HL-60/S4 (cell line): ENCODE data around the gene NMNAT2.
"Not testable (repeated sequence)": the region's sequence is repeated elsewhere in the genome, so short reads cannot be mapped to it uniquely, and the experiment has no call there.

ENCODE experiments used
- in situ Hi-C: fragments of 300-500 bp; cut with MboI; formaldehyde crosslinking; loops from 2 replicates; pipeline ENCODE4 v1.14.3; 2022; ENCODE audit warnings: low sequenced_read_pairs

The NMNAT2 gene

DNA sequence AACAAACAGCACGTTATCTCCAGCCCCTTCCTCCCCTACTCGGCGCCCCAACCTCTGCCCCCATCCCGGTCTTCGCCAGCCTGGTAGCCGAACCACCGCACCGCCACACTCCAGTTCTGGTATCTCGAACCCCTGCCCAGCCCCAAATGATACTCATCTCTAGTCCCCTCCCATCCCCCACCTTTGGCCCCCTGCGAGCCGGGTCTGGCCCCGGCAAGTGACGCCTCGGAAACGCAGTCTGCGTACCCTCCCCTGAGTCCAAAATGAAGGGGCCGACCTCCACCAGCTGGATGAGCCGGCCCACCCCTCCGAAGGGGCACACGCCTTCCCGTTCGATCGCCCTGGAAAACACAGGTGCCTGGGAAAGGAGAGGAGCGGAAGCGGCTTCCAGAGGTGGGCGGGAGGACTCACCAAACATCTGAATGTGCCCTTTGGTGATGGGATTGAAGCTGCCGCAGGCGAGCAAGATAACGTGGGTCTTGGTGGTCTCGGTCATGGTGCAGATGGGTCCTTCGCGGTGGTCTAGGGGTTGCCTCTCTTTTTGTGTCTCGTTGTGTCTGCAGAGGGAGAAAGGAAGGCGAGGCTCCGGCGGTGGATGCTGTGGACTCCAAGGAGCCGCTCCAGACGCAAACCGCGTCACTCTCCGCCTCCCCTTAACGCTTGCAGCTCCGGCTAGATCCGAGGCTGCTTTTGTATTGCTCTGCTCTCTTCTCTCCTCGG is at the start of gene NMNAT2:
NMNAT2 (minus strand) TSS at position 609 of the 720 bp plus-strand sequence; CDS start at position 496, 113 bp downstream.
- in situ Hi-C loops = no loop called here

GRCh38 chr1:183467687-183468086 is 49.5 kb upstream of the NMNAT2 start:
- in situ Hi-C loops = no loop called here

DNA sequence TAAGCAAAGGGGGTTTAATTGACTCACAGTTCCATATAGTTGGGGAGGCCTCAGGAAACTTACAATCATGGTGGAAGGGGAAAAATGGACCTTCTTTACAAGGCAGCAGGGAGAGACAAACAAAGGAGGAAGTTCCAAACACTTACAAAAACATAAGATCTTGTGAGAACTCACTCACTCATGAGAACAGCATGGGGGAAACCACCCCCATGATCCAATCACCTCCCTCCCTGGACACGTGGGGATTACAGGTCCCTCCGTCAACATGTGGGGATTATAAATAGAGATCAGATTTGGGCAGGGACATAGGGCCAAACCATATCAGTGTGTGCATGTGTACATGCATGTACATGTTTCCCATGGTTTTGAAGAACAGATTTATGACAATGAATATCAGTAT is 48.6 kb upstream of the NMNAT2 start:
- in situ Hi-C loops = no loop called here

DNA sequence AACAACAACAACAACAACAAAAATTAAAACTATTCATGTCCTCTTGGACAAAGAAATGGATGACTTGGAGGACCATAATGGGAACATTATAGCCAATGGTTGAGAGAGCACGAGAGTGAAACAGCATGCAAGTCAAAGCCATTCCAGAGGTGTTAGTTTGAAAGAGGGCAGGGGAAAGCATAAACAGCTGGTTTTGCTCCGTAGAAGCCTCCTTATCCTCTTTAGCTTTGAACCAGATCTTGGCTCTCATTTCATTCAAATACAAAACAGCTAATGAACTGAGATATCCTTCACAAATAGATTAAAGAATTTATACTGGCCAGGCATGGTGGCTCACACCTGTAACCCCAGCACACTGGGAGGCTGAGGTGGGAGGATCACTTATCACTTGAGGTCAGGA is 45.4 kb upstream of the NMNAT2 start:
- in situ Hi-C loops = no loop called here

DNA sequence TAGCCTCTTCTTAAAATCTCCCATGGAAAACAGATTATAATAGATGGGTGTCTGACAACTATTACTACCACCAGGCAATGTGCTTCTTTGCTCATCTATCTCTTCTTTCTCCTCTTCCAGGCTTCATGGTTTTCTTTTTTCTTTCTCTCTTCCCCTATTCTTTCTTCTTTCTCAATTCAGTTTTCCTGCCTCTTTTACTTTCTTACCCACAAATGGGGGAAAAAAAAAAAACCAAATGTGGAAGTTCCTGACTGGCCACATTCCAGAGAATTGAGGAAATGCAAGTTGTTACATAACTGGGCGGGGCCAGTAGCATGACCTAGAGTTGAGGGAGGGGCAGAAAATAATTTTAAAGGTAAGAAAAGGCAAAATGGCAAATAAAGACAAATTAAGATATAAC is 43.2 kb upstream of the NMNAT2 start:
- in situ Hi-C loops = no loop called here

- in situ Hi-C loops = no loop called here
Observed at GRCh38 chr1:183460596-183460995, 42.4 kb upstream of the NMNAT2 start.

DNA sequence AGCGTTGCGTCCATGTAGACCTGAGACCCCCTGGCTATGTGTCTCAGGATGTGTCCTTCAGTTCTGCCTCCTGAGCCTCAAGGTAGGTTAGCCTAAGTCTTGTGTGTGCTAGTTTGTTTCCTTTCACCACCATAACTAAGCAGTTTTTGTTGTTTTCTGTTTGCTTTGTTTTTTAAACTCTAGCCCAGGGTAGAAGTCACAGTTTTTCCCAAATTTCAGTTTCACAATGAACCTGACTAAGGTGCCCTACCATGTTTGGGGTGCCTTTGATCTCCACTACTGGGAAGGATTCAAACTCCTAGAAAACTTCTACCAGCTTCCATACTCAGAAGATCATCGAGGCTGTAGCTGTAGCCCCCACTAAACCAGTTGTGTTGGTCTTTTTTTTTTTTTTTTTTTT is 39.3 kb upstream of the NMNAT2 start:
- in situ Hi-C loops = no loop called here

GRCh38 chr1:183456826-183457225 is 38.6 kb upstream of the NMNAT2 start:
- in situ Hi-C loops = no loop called here

DNA sequence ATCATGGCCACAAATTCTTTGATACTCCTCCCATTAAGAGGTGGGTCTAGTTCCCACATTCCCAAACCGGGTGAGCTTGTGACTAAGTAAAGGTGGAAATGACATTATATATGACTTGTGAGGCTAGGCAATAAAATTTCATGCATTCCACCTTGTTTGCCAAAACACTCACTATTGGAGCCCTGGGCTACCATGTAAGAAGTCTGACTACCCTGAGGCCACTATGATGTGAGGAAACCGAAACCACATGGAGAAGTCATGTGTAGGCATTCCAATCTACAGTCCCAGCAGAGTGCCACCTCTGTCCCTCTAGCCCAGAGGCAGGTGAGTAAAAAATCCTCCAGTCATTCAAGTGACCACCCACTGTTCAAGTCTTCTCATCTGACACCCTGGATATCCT is 36.2 kb upstream of the NMNAT2 start:
- in situ Hi-C loops = no loop called here

- in situ Hi-C loops = no loop called here
Observed at GRCh38 chr1:183450093-183450492, 31.9 kb upstream of the NMNAT2 start.

GRCh38 chr1:183449223-183449770 is 31.1 kb upstream of the NMNAT2 start:
- in situ Hi-C loops = no loop called here

- in situ Hi-C loops = no loop called here
Observed at GRCh38 chr1:183444243-183444642, 26.1 kb upstream of the NMNAT2 start.

- in situ Hi-C loops = no loop called here
Observed at GRCh38 chr1:183443466-183443865, 25.3 kb upstream of the NMNAT2 start.

GRCh38 chr1:183443011-183443410 is 24.8 kb upstream of the NMNAT2 start:
- in situ Hi-C loops = no loop called here

DNA sequence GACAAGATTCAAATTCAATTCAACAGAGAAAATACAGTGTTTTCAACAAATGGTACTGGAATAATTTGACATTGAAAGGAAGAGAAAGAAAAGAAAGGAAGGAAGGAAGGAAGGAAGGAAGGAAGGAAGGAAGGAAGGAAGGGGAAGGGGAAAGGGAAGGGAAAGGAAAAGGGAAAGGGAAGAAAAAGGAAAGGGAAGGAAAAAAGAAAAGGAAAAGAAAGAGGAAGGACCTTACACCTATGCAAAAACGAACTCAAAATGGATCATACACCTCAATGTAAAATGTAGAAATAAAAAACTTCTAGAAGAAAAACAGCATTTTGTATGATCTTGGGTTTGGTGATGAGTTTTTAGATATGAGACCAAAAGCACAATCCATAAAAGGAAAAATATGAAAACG is 19.9 kb upstream of the NMNAT2 start:
- in situ Hi-C loops = no loop called here

DNA sequence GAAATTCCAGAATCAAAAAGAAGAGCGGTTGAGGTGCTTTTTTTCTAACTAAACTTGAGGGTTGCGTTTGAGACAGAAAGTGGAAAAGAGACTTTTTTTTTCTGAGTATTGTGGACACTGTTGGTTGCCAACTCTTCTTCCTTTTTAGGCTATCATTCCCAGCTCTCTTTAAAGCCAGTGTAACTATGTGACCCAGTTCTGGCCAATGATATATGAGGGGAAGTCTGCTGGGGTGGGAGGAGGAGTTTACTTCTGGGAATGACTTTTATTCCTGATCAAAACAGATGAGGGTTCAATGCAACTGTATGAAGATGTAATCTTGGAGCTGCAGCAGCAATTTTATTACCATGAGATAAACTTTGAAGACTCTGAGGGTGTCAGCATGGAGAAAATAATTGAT is 17.3 kb upstream of the NMNAT2 start:
- in situ Hi-C loops = no loop called here

DNA sequence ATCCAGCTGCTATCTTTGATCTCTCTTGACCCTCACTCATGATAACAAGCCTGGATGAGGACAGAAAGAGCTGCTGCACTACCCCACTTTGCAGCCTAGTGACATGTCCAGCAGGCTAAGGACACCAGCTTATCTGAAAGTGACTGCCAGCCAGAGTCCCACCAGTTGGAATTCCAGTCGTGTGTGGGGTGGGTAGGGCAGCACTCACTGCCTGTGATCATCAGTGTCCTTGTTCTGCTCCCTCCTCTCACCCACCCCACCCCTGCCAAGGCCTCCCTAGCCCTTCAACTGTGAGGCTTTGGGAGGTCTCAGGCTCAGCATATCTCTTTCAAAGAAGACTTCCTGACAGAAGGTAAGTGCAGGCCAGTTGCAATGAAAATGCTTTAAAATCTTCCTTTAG is 15.5 kb upstream of the NMNAT2 start:
- in situ Hi-C loops = no loop called here

DNA sequence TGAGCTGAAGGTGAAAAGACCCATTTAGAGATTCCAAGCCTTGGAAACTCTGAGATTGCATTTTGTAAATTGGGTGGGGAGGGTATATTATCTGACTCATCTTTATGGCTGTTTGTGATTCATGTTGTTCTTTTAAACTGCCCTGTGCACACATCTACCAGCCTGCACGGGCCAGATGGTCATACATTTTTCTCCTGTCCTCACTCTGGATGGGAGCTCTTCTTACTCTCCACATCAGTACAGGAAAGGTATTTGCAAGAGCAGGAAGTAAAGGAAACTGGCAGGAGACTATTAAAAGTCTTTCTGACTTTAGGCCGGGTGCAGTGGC is 14.3 kb upstream of the NMNAT2 start:
- in situ Hi-C loops = no loop called here

DNA sequence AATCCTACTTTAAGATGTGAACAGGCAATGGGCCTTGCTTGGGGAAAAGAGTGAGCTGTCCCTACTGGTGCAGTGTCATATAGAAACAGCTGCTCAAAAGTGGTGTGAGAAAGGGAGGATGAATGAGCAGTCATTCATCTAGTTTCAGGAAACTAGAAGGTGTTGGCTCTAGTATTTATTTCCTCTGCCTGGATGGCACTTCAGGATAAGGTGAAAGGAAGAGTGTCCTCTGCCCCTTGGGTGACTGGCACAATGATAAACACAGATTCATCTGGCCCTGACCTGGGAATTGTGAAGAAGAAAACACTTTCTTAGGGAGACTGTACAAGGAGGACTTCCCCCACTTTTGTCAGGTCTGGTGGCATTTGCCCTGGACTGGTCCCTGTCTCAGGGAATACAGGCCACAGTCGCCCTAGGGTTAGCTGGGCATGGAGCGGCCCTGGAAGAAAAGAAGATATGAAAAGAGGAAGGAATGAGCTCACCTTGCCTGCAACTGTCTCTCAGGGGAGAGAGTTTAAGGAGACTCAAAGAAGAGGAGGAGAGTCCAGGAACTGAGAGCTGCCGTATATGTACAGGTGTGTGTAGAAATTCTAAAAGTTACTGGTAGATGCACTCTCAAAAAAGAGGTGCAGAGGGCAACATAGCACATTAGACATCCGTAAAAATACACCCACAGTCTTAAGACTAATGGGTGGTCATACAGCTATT is 13.8 kb upstream of the NMNAT2 start:
- in situ Hi-C loops = no loop called here

DNA sequence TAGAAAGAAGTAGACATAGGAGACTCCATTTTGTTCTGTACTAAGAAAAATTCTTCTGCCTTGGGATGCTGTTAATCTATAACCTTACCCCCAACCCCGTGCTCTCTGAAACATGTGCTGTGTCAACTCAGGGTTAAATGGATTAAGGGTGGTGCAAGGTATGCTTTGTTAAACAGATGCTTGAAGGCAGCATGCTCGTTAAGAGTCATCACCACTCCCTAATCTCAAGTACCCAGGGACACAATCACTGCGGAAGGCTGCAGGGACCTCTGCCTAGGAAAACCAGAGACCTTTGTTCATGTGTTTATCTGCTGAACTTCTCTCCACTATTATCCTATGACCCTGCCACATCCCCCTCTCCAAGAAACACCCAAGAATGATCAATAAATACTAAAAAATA is 9.4 kb upstream of the NMNAT2 start:
- in situ Hi-C loops = not testable (repeated sequence)

DNA sequence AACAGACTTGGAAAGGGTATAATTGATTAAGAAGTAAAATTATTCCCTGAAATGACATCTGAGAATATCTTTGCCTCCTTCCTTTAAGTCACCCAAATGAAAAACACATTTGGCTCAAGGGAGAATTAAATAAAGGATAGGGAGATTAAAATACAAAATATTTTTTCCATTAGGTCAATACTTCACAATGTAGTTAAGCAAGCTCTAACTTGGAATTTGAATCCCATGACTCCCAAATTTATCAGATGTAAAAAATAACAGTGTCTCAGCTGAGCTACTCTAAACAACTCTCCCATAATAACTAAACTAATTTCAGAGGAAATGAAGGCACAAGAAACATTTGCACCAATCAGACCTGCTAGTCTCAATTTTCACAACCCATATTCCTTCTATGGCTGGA is 6.5 kb upstream of the NMNAT2 start:
- in situ Hi-C loops = no loop called here

DNA sequence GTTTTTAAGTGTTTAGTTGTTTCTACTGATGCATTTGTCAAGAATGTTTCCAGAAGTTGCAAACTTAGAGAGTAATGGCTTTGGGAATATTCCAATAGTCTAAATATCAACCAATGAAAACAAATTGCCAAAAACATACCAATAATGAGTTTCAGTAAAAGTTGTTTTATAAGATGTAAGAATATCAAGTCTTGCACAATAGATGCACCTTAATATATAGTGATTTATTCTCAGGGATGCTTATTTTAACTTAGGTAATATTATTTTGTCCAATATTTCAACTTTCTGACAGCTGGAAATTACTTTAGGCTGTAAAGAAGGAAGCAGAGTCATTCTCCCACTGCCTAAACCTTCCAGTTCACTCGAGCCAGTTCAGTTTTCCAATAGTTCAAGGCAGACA is 5.4 kb upstream of the NMNAT2 start:
- in situ Hi-C loops = no loop called here
